SK-N-SH (cell line): Measurements from ENCODE around the gene BMPR1A.

Experiments used
- ELF1 ChIP-seq: IDR thresholded peaks from 2 replicates; pipeline ENCODE4 v1.4.0; 2012
- POLR2AphosphoS5 ChIP-seq: IDR thresholded peaks from 2 replicates; pipeline ENCODE4 v1.6.1; 2012; ENCODE audit warnings: low read depth, low read length
- SMC3 ChIP-seq: IDR thresholded peaks from 2 replicates; pipeline ENCODE4 v1.6.1; 2012; ENCODE audit warnings: low read depth, low read length, improper control_type of control experiment
- TAF1 ChIP-seq: IDR thresholded peaks from 2 replicates; pipeline ENCODE4 v1.6.1; 2012; ENCODE audit warnings: low read depth, mild to moderate bottlenecking, low read length, moderate library complexity, borderline replicate concordance
- TEAD4 ChIP-seq: IDR thresholded peaks from 2 replicates; pipeline ENCODE4 v1.4.0; 2012; ENCODE audit warnings: mild to moderate bottlenecking, borderline replicate concordance; ENCODE audit not compliant: insufficient read depth
- TF ChIP-seq, protein P1 (sequence below): IDR thresholded peaks from 2 replicates; pipeline ENCODE4 v1.4.0; 2012; ENCODE audit warnings: low read depth, borderline replicate concordance
- TF ChIP-seq, protein P2 (sequence below): fragments of 200-600 bp; sonication (generic); IDR thresholded peaks from 2 replicates; pipeline ENCODE4 v1.6.1; 2017; ENCODE audit warnings: antibody characterized with exemption, mild to moderate bottlenecking, moderate library complexity
- TF ChIP-seq, protein P3 (sequence below): IDR thresholded peaks from 2 replicates; pipeline ENCODE4 v1.6.1; 2012; ENCODE audit warnings: mild to moderate bottlenecking, low read depth, low read length, moderate library complexity

DNA sequence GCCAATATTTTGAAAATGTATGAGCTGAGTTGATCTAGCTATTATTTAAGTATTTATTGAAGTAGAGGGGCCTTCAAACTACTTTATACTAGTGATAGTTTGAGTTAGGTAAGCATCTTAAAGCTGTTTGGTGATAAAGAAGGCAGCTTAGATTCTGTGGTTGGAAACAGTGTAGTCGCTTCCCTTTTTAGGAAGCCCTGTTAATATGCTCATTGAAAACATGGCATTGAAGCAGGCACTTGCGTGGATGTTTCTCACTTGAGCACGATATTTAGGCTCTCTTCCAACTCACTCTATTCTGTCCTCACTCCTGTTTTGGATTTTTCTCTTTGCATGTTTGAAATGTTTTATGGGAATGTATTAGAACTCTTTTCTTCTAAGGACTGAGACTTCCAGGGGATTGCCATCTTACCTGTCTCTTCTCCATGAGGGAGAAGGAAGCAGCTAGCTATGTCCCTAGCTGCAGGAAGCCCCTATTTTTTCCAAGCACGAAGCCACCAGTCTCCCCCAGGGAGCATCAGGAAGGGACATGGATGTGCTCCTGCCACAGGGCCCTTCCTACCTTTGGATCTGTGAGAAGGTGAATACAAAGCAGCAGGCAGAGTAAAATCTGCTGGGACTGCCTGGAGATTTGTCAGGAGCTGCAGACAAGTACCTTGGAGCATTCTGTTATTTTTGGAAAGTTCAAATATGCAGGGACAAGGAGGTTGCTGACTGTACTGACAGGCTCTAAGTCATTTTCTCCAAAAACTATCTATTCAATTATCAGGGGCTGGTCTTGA is 22.0 kb upstream of the BMPR1A start:
- TF ChIP-seq TEAD4 (no peak), POLR2AphosphoS5 (no peak), ELF1 (no peak), SMC3 (no peak), TAF1 (no peak)
- TF ChIP-seq, protein P1, sequence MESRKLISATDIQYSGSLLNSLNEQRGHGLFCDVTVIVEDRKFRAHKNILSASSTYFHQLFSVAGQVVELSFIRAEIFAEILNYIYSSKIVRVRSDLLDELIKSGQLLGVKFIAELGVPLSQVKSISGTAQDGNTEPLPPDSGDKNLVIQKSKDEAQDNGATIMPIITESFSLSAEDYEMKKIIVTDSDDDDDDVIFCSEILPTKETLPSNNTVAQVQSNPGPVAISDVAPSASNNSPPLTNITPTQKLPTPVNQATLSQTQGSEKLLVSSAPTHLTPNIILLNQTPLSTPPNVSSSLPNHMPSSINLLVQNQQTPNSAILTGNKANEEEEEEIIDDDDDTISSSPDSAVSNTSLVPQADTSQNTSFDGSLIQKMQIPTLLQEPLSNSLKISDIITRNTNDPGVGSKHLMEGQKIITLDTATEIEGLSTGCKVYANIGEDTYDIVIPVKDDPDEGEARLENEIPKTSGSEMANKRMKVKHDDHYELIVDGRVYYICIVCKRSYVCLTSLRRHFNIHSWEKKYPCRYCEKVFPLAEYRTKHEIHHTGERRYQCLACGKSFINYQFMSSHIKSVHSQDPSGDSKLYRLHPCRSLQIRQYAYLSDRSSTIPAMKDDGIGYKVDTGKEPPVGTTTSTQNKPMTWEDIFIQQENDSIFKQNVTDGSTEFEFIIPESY = no peak
- TF ChIP-seq, protein P2, sequence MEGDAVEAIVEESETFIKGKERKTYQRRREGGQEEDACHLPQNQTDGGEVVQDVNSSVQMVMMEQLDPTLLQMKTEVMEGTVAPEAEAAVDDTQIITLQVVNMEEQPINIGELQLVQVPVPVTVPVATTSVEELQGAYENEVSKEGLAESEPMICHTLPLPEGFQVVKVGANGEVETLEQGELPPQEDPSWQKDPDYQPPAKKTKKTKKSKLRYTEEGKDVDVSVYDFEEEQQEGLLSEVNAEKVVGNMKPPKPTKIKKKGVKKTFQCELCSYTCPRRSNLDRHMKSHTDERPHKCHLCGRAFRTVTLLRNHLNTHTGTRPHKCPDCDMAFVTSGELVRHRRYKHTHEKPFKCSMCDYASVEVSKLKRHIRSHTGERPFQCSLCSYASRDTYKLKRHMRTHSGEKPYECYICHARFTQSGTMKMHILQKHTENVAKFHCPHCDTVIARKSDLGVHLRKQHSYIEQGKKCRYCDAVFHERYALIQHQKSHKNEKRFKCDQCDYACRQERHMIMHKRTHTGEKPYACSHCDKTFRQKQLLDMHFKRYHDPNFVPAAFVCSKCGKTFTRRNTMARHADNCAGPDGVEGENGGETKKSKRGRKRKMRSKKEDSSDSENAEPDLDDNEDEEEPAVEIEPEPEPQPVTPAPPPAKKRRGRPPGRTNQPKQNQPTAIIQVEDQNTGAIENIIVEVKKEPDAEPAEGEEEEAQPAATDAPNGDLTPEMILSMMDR = no peak
- TF ChIP-seq, protein P3, sequence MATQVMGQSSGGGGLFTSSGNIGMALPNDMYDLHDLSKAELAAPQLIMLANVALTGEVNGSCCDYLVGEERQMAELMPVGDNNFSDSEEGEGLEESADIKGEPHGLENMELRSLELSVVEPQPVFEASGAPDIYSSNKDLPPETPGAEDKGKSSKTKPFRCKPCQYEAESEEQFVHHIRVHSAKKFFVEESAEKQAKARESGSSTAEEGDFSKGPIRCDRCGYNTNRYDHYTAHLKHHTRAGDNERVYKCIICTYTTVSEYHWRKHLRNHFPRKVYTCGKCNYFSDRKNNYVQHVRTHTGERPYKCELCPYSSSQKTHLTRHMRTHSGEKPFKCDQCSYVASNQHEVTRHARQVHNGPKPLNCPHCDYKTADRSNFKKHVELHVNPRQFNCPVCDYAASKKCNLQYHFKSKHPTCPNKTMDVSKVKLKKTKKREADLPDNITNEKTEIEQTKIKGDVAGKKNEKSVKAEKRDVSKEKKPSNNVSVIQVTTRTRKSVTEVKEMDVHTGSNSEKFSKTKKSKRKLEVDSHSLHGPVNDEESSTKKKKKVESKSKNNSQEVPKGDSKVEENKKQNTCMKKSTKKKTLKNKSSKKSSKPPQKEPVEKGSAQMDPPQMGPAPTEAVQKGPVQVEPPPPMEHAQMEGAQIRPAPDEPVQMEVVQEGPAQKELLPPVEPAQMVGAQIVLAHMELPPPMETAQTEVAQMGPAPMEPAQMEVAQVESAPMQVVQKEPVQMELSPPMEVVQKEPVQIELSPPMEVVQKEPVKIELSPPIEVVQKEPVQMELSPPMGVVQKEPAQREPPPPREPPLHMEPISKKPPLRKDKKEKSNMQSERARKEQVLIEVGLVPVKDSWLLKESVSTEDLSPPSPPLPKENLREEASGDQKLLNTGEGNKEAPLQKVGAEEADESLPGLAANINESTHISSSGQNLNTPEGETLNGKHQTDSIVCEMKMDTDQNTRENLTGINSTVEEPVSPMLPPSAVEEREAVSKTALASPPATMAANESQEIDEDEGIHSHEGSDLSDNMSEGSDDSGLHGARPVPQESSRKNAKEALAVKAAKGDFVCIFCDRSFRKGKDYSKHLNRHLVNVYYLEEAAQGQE = no peak
